HCT116 (cell line): ENCODE measurements around the gene OR11A1.

Source experiments
- ATF3 ChIP-seq: IDR thresholded peaks from 2 replicates; pipeline ENCODE4 v1.6.1; 2012
- CEBPB ChIP-seq: IDR thresholded peaks from 2 replicates; pipeline ENCODE4 v1.6.1; 2012; ENCODE audit warnings: low read depth
- CTCF ChIP-seq, 3 experiments: fragments of 200-600 bp in 1 of 3; sonication (generic) in 1 of 3; IDR thresholded peaks in 2 of 3; conservative IDR thresholded peaks in 1 of 3; 2 replicates each; pipeline ENCODE4 v1.5.1; 2012 to 2017; ENCODE audit warnings: low read depth in 2 of 3, low read length in 2 of 3, antibody characterized with exemption in 1 of 3, borderline replicate concordance in 1 of 3, control low read depth in 1 of 3, mild to moderate bottlenecking in 1 of 3, mixed read lengths in 1 of 3, mixed run types in 1 of 3, moderate library complexity in 1 of 3; ENCODE audit not compliant: insufficient read depth in 1 of 3
- EZH2 ChIP-seq: fragments of 200-600 bp; sonication (generic); IDR thresholded peaks from 2 replicates; pipeline ENCODE4 v1.6.1; 2017; ENCODE audit warnings: antibody characterized with exemption, mixed run types
- EZH2phosphoT487 ChIP-seq: fragments of 200-600 bp; IDR thresholded peaks from 2 replicates; pipeline ENCODE4 v1.6.1; 2018; ENCODE audit warnings: antibody characterized with exemption, borderline replicate concordance
- POLR2A ChIP-seq: IDR thresholded peaks from 2 replicates; pipeline ENCODE4 v1.7.0; 2011; ENCODE audit warnings: borderline replicate concordance; ENCODE audit not compliant: insufficient read depth, insufficient read length; ENCODE audit errors: extremely low read depth
- POLR2AphosphoS5 ChIP-seq: IDR thresholded peaks from 2 replicates; pipeline ENCODE4 v1.6.1; 2011; ENCODE audit warnings: mild to moderate bottlenecking, low read depth, low read length, moderate library complexity
- RAD21 ChIP-seq: IDR thresholded peaks from 2 replicates; pipeline ENCODE4 v1.6.1; 2012; ENCODE audit warnings: low read depth, mild to moderate bottlenecking
- SIN3A ChIP-seq: IDR thresholded peaks from 2 replicates; pipeline ENCODE4 v1.6.1; 2012; ENCODE audit warnings: low read depth
- SP1 ChIP-seq: IDR thresholded peaks from 2 replicates; pipeline ENCODE4 v1.6.1; 2012; ENCODE audit warnings: low read depth
- TF ChIP-seq, protein P1 (sequence below): IDR thresholded peaks from 2 replicates; pipeline ENCODE4 v1.6.1; 2012; ENCODE audit warnings: low read depth
- TF ChIP-seq, protein P2 (sequence below): IDR thresholded peaks from 2 replicates; pipeline ENCODE4 v1.6.1; 2011; ENCODE audit warnings: mild to moderate bottlenecking, low read length, moderate library complexity; ENCODE audit not compliant: insufficient replicate concordance; ENCODE audit errors: extremely low read depth

DNA sequence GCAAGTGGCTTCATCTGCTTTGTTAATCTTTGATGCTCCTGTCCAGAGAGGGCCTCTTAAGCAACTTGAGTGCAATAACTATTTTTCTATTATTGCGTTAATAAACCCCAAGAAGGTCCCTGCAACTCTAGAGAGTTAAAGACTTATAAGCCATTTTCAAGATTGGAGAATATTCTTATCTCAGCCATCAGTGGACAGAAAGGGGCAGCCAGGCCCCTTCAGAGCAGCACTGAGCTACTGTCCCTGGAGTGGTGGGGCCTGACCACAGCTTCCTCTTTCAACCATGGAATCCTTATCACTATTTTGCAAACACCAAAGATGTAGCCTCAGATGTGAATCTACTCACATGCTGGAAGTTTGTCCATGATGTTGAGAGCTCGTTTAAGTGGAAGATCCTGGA is 33.7 kb upstream of the OR11A1 start:
- no peak for TF ChIP-seq EZH2
- TF ChIP-seq EZH2phosphoT487 = no peak
- TF ChIP-seq CTCF (IDR thresholded peaks at IDR 0.05 in 2 of 3, conservative IDR thresholded peaks at IDR 0.05 in 1 of 3; ENCODE audit: borderline replicate concordance in 1 of 3, insufficient read depth in 1 of 3, low read depth in 2 of 3, low read length in 2 of 3) = no peak
- TF ChIP-seq SIN3A = no peak
- no peak for TF ChIP-seq CEBPB
- no peak for TF ChIP-seq POLR2A
- TF ChIP-seq ATF3 = no peak
- TF ChIP-seq, protein P1, sequence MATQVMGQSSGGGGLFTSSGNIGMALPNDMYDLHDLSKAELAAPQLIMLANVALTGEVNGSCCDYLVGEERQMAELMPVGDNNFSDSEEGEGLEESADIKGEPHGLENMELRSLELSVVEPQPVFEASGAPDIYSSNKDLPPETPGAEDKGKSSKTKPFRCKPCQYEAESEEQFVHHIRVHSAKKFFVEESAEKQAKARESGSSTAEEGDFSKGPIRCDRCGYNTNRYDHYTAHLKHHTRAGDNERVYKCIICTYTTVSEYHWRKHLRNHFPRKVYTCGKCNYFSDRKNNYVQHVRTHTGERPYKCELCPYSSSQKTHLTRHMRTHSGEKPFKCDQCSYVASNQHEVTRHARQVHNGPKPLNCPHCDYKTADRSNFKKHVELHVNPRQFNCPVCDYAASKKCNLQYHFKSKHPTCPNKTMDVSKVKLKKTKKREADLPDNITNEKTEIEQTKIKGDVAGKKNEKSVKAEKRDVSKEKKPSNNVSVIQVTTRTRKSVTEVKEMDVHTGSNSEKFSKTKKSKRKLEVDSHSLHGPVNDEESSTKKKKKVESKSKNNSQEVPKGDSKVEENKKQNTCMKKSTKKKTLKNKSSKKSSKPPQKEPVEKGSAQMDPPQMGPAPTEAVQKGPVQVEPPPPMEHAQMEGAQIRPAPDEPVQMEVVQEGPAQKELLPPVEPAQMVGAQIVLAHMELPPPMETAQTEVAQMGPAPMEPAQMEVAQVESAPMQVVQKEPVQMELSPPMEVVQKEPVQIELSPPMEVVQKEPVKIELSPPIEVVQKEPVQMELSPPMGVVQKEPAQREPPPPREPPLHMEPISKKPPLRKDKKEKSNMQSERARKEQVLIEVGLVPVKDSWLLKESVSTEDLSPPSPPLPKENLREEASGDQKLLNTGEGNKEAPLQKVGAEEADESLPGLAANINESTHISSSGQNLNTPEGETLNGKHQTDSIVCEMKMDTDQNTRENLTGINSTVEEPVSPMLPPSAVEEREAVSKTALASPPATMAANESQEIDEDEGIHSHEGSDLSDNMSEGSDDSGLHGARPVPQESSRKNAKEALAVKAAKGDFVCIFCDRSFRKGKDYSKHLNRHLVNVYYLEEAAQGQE = no peak
- TF ChIP-seq, protein P2, sequence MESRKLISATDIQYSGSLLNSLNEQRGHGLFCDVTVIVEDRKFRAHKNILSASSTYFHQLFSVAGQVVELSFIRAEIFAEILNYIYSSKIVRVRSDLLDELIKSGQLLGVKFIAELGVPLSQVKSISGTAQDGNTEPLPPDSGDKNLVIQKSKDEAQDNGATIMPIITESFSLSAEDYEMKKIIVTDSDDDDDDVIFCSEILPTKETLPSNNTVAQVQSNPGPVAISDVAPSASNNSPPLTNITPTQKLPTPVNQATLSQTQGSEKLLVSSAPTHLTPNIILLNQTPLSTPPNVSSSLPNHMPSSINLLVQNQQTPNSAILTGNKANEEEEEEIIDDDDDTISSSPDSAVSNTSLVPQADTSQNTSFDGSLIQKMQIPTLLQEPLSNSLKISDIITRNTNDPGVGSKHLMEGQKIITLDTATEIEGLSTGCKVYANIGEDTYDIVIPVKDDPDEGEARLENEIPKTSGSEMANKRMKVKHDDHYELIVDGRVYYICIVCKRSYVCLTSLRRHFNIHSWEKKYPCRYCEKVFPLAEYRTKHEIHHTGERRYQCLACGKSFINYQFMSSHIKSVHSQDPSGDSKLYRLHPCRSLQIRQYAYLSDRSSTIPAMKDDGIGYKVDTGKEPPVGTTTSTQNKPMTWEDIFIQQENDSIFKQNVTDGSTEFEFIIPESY = no peak
- TF ChIP-seq RAD21 = no peak
- TF ChIP-seq POLR2AphosphoS5 = no peak
- TF ChIP-seq SP1 = no peak
